NCI-H2227 (cell line): ENCODE data around the gene SPP2.

Experiments
- DNase-seq: peaks from one replicate; lab custom pipeline; 2025; ENCODE audit not compliant: unreplicated experiment; lab: John Stamatoyannopoulos, UW

The SPP2 gene, protein sequence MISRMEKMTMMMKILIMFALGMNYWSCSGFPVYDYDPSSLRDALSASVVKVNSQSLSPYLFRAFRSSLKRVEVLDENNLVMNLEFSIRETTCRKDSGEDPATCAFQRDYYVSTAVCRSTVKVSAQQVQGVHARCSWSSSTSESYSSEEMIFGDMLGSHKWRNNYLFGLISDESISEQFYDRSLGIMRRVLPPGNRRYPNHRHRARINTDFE

DNA sequence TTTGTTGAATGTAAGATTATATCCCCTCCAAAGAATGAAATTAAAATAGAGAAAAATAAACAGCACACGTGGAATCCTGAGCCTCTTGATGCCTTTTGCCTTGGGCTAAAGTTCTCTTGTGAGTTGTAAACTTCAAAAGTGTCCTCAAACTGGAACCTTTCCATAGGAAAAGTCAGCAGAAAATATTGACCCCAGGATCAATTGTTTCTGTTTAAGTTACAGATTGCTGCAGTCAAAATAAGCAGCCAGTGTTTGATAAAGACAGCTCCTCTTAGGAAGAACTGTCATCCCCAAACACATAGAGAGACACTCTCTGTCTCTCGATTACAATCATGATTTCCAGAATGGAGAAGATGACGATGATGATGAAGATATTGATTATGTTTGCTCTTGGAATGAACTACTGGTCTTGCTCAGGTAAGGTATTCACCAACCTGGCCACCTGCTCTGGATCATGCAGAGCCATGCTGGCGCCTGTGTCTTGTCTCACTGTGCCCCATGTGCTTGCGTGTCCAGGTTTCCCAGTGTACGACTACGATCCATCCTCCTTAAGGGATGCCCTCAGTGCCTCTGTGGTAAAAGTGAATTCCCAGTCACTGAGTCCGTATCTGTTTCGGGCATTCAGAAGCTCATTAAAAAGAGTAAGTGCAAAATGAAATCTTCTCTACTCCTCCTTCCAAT, at the start of gene SPP2:
SPP2 (plus strand) TSS at position 248 of the 681 bp plus-strand sequence; CDS start at position 333, 85 bp downstream.
- no peak for DNase-seq

- no peak for DNase-seq
Measured at GRCh38 chr2:234001380-234002160, 48.9 kb upstream of the SPP2 start.

GRCh38 chr2:234002281-234002680, 48.2 kb upstream of the SPP2 start:
- DNase-seq = no peak

- peak; percentile 44 for DNase-seq
Measured at GRCh38 chr2:234003972-234004617, 46.4 kb upstream of the SPP2 start.

DNA sequence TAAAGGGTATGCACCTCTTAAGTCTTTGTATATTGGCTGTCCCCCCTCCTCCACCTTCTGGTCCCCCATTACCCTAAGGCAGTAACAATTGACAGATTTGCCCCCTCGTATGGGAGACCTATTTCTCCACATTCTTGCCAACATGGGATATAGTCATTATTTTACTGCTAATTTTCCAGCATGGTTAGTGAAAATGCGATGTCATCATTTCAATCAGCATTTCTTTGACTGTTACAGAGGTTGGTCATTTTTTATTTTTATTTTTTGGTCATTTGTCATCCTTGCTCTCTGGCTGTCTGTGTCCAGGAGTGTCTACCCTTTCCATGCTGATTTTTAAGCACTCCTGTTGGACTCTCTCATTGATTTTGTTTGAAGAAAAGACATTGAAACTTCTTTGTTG, 45.4 kb upstream of the SPP2 start:
- no peak for DNase-seq

DNA sequence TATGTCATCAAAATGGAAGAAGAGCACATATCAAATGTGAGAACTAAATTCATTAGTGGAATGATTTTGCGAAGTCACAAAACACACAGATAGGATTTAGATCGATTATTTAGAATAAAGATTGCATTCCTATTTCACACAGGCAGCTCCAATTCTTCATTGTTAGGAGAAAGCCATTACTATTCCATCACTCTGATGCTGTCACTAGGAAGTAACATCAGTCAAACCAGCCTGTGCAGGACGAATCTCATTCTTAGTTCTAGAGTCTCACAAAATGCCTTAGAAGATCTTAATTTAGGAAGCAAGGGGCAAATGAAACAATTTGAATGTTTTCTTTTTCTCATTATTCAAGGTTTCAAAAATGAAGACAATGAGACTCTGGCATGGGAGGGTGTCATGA, 44.0 kb upstream of the SPP2 start:
- DNase-seq = no peak

- DNase-seq = no peak
Measured at GRCh38 chr2:234014427-234014826, 36.1 kb upstream of the SPP2 start.

DNA sequence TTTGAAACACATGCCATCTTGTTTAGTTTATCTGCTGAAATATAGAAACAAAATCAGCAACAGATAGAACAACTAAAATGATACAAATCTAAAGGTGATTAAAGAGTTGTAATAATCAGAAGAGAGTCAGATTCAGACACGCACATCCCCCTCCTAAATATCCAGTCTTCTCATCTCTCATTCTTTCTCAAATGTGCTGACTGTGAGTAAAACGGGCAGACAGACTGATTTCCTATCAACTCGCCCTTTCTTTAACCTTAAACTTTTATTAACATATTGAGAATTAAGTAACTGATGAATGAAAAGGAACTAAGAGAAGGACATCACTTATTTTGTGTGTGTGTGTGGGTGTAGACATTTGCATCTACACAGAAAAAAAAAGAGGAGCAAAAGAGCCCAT, 34.6 kb upstream of the SPP2 start:
- no peak for DNase-seq

DNA sequence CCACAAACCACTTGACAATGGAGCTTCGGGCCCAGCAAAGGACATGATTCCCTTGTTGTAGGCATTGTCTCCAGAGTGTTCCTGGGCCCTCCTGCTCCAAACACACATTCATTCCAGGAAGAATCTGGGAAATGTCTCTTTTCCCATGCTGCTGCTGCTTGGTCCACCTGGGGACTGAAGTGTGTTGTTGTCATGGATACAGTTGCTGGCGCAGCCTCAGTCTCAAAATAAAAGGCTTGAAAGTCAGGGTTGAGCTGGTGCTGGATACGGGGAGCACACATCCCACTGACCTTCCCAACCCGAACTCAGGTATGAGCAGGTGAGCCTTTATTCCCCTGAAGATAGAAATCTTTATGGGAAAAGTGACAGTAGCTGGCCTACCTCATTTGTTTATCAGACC, 30.6 kb upstream of the SPP2 start:
- DNase-seq = no peak

DNA sequence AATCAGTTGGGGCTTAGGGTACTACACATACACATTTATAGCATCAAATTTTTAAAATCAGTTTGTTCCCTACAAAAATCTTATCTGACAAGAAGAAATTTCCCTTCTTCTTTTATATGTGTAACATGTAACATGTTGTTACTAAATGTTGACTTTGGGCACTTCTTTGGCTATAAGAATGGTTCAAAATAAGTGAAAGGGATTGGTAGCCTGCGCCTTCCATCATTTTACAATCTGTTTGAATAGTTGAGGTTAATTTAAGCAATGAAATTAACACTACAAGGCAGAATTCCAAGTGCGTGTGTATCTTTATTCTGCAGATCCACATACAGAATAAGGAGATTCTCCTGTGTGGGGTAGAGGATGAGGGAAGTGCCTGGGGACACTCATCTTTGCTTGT, 30.2 kb upstream of the SPP2 start:
- DNase-seq = no peak

- DNase-seq = no peak
Measured at GRCh38 chr2:234022424-234022823, 28.1 kb upstream of the SPP2 start.

DNA sequence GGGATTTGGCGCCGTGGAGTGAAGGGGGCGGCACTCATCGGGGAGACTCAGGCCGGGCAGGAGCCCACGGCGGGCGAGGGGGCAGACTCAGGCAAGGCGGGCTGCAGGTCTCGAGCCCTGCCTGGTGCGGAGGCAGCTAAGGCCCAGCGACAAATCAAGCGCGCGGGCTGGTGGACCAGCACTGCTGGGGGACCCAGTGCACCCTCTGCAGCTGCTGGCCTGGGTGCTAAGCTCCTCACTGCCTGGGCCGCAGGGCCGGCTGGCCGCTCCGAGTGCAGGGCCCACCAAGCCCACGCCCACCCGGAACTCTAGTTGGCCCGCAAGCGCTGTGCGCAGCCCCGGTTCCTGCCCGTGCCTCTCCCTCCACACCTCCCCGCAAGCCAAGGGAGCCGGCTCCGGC, 26.2 kb upstream of the SPP2 start:
- DNase-seq = no peak

GRCh38 chr2:234025466-234025865, 25.0 kb upstream of the SPP2 start:
- no peak for DNase-seq

DNA sequence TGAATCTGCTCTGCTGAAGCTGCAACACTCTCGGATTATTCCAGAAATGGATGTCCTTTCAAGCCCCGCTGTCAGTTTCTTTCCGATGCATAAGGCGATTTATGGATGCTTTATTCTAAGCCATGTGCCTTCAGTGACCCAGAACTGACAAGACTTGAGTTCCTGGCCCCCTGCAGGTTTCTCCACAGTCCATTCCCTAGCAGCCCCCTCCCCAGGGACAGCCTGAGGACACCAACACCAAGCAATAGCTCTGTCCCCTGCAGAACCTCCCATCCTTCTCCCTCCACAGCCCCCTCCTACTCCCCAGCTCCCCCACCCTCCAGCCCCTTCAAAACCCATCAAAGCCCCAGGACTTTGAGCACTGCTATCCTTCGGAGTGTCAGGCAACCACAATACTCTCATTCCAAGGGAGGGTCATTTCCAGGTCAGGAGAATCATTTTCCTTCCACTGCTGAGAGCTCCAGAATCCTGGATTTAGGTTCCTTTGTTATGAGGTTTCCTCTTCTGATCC, 24.6 kb upstream of the SPP2 start:
- DNase-seq = peak; percentile 60

- no peak for DNase-seq
Measured at GRCh38 chr2:234026693-234027254, 23.7 kb upstream of the SPP2 start.

DNA sequence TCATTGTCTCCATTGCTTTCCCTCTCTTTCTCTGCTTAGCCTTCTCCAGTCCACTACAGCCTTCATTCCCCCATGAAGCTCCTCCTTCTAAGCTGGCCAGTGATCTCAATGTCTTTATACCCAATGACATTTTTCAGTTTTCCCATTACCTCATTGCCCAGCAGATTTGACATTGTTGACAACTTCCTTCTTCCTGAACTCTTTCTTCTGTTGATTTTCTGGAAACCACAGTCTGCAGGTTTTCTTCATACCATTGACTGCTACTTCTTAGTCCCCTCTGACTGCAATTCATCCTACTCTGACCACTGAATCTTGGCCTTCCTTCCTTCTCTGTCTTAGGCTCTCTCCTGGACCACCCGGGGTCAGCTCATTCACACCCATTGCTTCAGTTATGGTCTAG, 22.9 kb upstream of the SPP2 start:
- DNase-seq = no peak

- no peak for DNase-seq
Measured at GRCh38 chr2:234029150-234029733, 21.3 kb upstream of the SPP2 start.

- DNase-seq = no peak
Measured at GRCh38 chr2:234031207-234031606, 19.3 kb upstream of the SPP2 start.

DNA sequence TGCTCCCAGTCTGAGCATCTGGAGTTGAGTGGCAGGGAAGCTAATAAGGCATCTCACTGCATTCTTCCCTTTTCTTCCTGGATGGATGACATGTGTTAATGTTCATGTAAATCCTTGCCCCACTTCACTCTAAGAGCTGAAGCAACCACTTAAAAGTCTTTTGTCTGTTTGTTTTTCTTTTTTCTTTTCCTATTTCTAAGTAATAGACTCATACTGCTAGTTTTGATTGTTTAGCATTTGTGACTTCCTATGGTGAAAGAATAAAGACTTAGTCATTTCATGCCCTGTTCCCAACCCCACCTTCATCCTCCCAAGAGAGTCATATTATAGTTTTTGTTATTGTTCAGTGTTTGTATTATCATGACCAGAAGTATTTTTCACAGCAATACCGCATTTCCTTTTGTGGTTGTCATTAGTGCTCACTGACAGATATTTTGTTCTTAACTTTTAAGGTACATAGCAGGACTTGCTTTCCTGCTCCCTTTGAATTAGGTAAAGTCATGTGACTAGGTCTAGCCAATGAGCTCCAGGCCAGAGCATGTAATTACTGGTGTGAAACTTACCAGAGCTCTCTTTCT, 18.1 kb upstream of the SPP2 start:
- no peak for DNase-seq

DNA sequence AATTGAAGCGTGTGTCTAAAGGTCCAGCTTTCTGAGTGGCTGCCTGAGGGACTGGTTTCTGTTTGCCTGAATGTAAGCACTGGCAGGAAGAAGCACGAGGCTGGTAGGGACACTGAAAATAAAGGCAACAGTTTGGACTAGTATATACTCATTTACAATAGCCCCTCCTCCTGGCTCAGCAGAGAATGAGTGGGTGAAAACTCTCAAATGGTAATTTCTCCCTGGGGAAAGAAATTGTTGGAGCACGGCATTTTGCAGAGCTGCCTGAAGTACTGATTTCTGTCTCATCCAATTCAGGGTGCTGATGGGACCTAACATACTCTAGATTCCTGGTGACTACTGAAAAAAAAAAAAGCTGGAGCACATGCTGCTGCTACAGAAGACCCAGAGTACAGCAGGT, 17.3 kb upstream of the SPP2 start:
- no peak for DNase-seq
